ENCODE data around the gene VHLL.

DNA sequence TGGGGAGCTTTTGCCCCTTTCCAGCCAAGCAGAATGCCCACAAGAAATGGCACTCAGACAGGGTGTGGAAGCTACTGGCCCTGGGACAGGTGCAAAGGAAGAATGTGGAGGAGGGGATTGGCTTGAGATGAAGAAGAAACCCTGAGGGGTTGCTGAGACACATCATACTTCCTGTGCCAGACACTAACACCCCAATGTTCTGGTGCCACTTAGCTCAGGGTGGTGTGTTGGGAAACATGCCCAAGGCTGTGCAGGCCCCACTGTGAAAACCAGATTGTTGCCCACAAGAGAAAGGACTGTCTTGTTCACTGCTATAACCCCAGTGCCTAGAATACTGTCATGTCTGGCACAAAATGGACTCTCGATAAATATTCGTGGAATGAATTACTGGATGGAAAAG is 41.4 kb downstream of the VHLL start:
- TF ChIP-seq, protein P1, sequence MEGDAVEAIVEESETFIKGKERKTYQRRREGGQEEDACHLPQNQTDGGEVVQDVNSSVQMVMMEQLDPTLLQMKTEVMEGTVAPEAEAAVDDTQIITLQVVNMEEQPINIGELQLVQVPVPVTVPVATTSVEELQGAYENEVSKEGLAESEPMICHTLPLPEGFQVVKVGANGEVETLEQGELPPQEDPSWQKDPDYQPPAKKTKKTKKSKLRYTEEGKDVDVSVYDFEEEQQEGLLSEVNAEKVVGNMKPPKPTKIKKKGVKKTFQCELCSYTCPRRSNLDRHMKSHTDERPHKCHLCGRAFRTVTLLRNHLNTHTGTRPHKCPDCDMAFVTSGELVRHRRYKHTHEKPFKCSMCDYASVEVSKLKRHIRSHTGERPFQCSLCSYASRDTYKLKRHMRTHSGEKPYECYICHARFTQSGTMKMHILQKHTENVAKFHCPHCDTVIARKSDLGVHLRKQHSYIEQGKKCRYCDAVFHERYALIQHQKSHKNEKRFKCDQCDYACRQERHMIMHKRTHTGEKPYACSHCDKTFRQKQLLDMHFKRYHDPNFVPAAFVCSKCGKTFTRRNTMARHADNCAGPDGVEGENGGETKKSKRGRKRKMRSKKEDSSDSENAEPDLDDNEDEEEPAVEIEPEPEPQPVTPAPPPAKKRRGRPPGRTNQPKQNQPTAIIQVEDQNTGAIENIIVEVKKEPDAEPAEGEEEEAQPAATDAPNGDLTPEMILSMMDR (IDR thresholded peaks at IDR 0.05; ENCODE audit: insufficient read depth, low read length, poor library complexity, severe bottlenecking), result no peak
- TF ChIP-seq EZH2phosphoT487 (conservative IDR thresholded peaks at IDR 0.05; ENCODE audit: low read length), result no peak

Data from SU-DHL-6 (cell line).